Esophagus (tissue), 2 donors: ENCODE data around the gene ALKBH5. TPM values are rescaled to one million over a fixed set of nuclear protein-coding genes. Genes with fewer than 3 reads are reported as not detected.
"Not testable (repeated sequence)": the region's sequence is repeated elsewhere in the genome, so short reads cannot be mapped to it uniquely, and the experiment has no call there.

Experiments used
- H3K27ac ChIP-seq, 2 donors: one replicate each; pipeline ENCODE4 v1.5.1; 2013; ENCODE audit warnings: low read depth in 2 of 2, mild to moderate bottlenecking in 2 of 2, inconsistent platforms in 1 of 2, low read length in 1 of 2, moderate library complexity in 1 of 2
- H3K27me3 ChIP-seq, 2 donors: one replicate each; pipeline ENCODE4 v1.6.1; 2013; ENCODE audit warnings: low read length in 2 of 2, control low read depth in 1 of 2, mild to moderate bottlenecking in 1 of 2; ENCODE audit not compliant: insufficient read depth in 2 of 2, control insufficient read depth in 1 of 2
- H3K36me3 ChIP-seq, 2 donors: one replicate each; pipeline ENCODE4 v1.6.1; 2013; ENCODE audit warnings: low read length in 1 of 2; ENCODE audit not compliant: control insufficient read depth in 2 of 2, insufficient read depth in 2 of 2
- H3K4me1 ChIP-seq, 2 donors: one replicate each; pipeline ENCODE4 v1.6.1; 2013; ENCODE audit warnings: low read length in 1 of 2; ENCODE audit not compliant: control insufficient read depth in 2 of 2, insufficient read depth in 2 of 2
- H3K4me3 ChIP-seq, 2 donors: one replicate each; pipeline ENCODE4 v1.5.1; 2013; ENCODE audit warnings: low read length in 2 of 2, mild to moderate bottlenecking in 2 of 2, low read depth in 1 of 2, moderate library complexity in 1 of 2
- H3K9me3 ChIP-seq, 2 donors: one replicate each; pipeline ENCODE4 v1.6.1; 2013; ENCODE audit warnings: mild to moderate bottlenecking in 2 of 2, low read depth in 1 of 2, low read length in 1 of 2, moderate library complexity in 1 of 2; ENCODE audit not compliant: control insufficient read depth in 2 of 2, insufficient read depth in 1 of 2
- WGBS, 2 donors: extraction: QIAGEN DNeasy Blood & Tissue Kit; methylation state at CpG; one replicate each; pipeline ENCODE4 v1.1.7; 2013; 5-methylcytosine and 5-hydroxymethylcytosine counted together
- polyA plus RNA-seq, 2 donors: library from polyadenylated mRNA; stranded (reverse); fragments of 200-250 nt; gene quantifications; one replicate each; pipeline ENCODE4 v1.2.3, GENCODE V29; 2013
- donor health status: healthy with polysubstance abuse.
- donor health status: Bipolar disorder and iron deficiency.

ALKBH5 gene
- polyA plus RNA-seq, 2 donors, result 19.4 to 20.4 TPM

GRCh38 chr17:18203308-18203707, 19.7 kb downstream of the ALKBH5 start:
- WGBS, 2 donors, result 65 to 80% methylated on average over 7 of the region's 7 CpGs
- H3K27ac ChIP-seq, result peak overlapping the region in 1 of 2 donors; percentile 24
- H3K9me3 ChIP-seq, result no peaks in the 10 kb centered on the region
- no peak overlapping the region for H3K4me3 ChIP-seq
- H3K4me1 ChIP-seq, result peaks cover 0 to 2% of the 10 kb centered on the region in 2 donors
- H3K27me3 ChIP-seq, result no peaks in the 10 kb centered on the region
- peaks cover 16 to 24% of the 10 kb centered on the region in 2 donors for H3K36me3 ChIP-seq

GRCh38 chr17:18205861-18206260, 22.2 kb downstream of the ALKBH5 start:
- Histone ChIP-seq H3K27me3 (no peaks in the 10 kb centered on the region), H3K4me1 (no peaks in the 10 kb centered on the region), H3K27ac (no peak overlapping the region), H3K4me3 (no peak overlapping the region), H3K9me3 (no peaks in the 10 kb centered on the region), H3K36me3 (peaks cover 16 to 42% of the 10 kb centered on the region in 2 donors)
- 81 to 82% methylated on average over 2 of the region's 2 CpGs for WGBS, 2 donors

- Histone ChIP-seq H3K4me3 (no peak overlapping the region), H3K4me1 (no peaks in the 10 kb centered on the region), H3K36me3 (peaks cover 18 to 45% of the 10 kb centered on the region in 2 donors), H3K9me3 (no peaks in the 10 kb centered on the region), H3K27ac (no peak overlapping the region), H3K27me3 (no peaks in the 10 kb centered on the region)
These were observed 23.3 kb downstream of the ALKBH5 start for GRCh38 chr17:18206962-18207361.

GRCh38 chr17:18208092-18208491, 24.5 kb downstream of the ALKBH5 start:
- Histone ChIP-seq H3K27me3 (no peaks in the 10 kb centered on the region), H3K4me1 (no peaks in the 10 kb centered on the region), H3K4me3 (no peak overlapping the region), H3K27ac (no peak overlapping the region), H3K36me3 (peaks cover 15 to 45% of the 10 kb centered on the region in 2 donors), H3K9me3 (no peaks in the 10 kb centered on the region)
- WGBS, 2 donors, result 89 to 91% methylated on average over 18 to 19 of the region's 19 CpGs

- WGBS, 2 donors, result 62 to 64% methylated on average over 7 of the region's 7 CpGs
- H3K4me3 ChIP-seq, result no peak overlapping the region
- H3K4me1 ChIP-seq, result no peaks in the 10 kb centered on the region
- H3K27me3 ChIP-seq, result no peaks in the 10 kb centered on the region
- H3K36me3 ChIP-seq, result peaks cover 7 to 19% of the 10 kb centered on the region in 2 donors
- H3K9me3 ChIP-seq, result no peaks in the 10 kb centered on the region
- no peak overlapping the region for H3K27ac ChIP-seq
These were observed 30.1 kb downstream of the ALKBH5 start for GRCh38 chr17:18213666-18214270.

- H3K27ac ChIP-seq, H3K27me3 ChIP-seq, H3K36me3 ChIP-seq, H3K9me3 ChIP-seq, H3K4me1 ChIP-seq, H3K4me3 ChIP-seq: not testable (repeated sequence)
- 85 to 87% methylated on average over 11 of the region's 11 CpGs for WGBS, 2 donors
These were observed 33.3 kb downstream of the ALKBH5 start for GRCh38 chr17:18216906-18217305.

- H3K4me1 ChIP-seq, result no peaks in the 10 kb centered on the region
- no peaks in the 10 kb centered on the region for H3K36me3 ChIP-seq
- no peak overlapping the region for H3K27ac ChIP-seq
- no peak overlapping the region for H3K4me3 ChIP-seq
- no peaks in the 10 kb centered on the region for H3K9me3 ChIP-seq
- 7 to 11% methylated on average over 5 to 6 of the region's 6 CpGs for WGBS, 2 donors
- no peaks in the 10 kb centered on the region for H3K27me3 ChIP-seq
These were observed 33.9 kb downstream of the ALKBH5 start for GRCh38 chr17:18217412-18218015.

- H3K27me3 ChIP-seq, result no peaks in the 10 kb centered on the region
- H3K4me1 ChIP-seq, result no peaks in the 10 kb centered on the region
- no peaks in the 10 kb centered on the region for H3K36me3 ChIP-seq
- no peak overlapping the region for H3K27ac ChIP-seq
- H3K9me3 ChIP-seq, result no peaks in the 10 kb centered on the region
- WGBS, 2 donors, result 55 to 64% methylated on average over 4 of the region's 4 CpGs
- H3K4me3 ChIP-seq, result no peak overlapping the region
These were observed 35.3 kb downstream of the ALKBH5 start for GRCh38 chr17:18218756-18219415.

GRCh38 chr17:18224053-18224386, 40.4 kb downstream of the ALKBH5 start:
- Histone ChIP-seq H3K4me1 (peaks cover 0 to 13% of the 10 kb centered on the region in 2 donors), H3K4me3 (no peak overlapping the region), H3K9me3 (no peaks in the 10 kb centered on the region), H3K36me3 (no peaks in the 10 kb centered on the region), H3K27me3 (no peaks in the 10 kb centered on the region), H3K27ac (no peak overlapping the region)
- 91 to 93% methylated on average over 4 of the region's 4 CpGs for WGBS, 2 donors
